GM21576 (cell line): ENCODE measurements around the gene C19orf67.

Experiments used
- ATAC-seq: cut with Tn5 transposase; IDR thresholded peaks from one replicate; pipeline ENCODE4 v1.9.1; 2021; ENCODE audit warnings: mild to moderate bottlenecking, moderate library complexity; ENCODE audit not compliant: unreplicated experiment

C19orf67 gene

GRCh38 chr19:14088634-14089411 is 3.2 kb upstream of the C19orf67 start:
- ATAC-seq, result no peak

- no peak for ATAC-seq
Observed at GRCh38 chr19:14086098-14086497, 515 bp upstream of the C19orf67 start.

GRCh38 chr19:14082675-14082960 is 3.0 kb downstream of the C19orf67 start:
- ATAC-seq, result no peak

- peak; percentile 16 for ATAC-seq
Observed at GRCh38 chr19:14081797-14082674, 3.5 kb downstream of the C19orf67 start.

- ATAC-seq, result peak; percentile 76
Observed at GRCh38 chr19:14080887-14081796, 4.4 kb downstream of the C19orf67 start.

- no peak for ATAC-seq
Observed at GRCh38 chr19:14078411-14078810, 7.2 kb downstream of the C19orf67 start.

- peak; percentile 4 for ATAC-seq
Observed at GRCh38 chr19:14073925-14074838, 11.4 kb downstream of the C19orf67 start.

- peak; percentile 45 for ATAC-seq
Observed at GRCh38 chr19:14073261-14073924, 12.2 kb downstream of the C19orf67 start.

GRCh38 chr19:14072535-14073260 is 12.9 kb downstream of the C19orf67 start, which contains the start of gene MISP3:
Gene MISP3 (plus strand): TSS chr19:14072786. CDS start chr19:14073310, 524 bp downstream.
- peak; percentile 14 for ATAC-seq

- ATAC-seq, result no peak
Observed at GRCh38 chr19:14070268-14071050, 15.1 kb downstream of the C19orf67 start.

GRCh38 chr19:14066134-14066533 is 19.4 kb downstream of the C19orf67 start:
- ATAC-seq, result no peak

GRCh38 chr19:14063105-14063504 is 22.5 kb downstream of the C19orf67 start:
- no peak for ATAC-seq

- no peak for ATAC-seq
Observed at GRCh38 chr19:14062558-14062855, 23.1 kb downstream of the C19orf67 start.

GRCh38 chr19:14061751-14062557 is 23.6 kb downstream of the C19orf67 start, which contains the start of gene PALM3:
Gene PALM3 (minus strand): TSS chr19:14062076. CDS start chr19:14061980, 96 bp downstream.
- no peak for ATAC-seq

GRCh38 chr19:14061081-14061749 is 24.4 kb downstream of the C19orf67 start:
- no peak for ATAC-seq

GRCh38 chr19:14059652-14060155 is 25.9 kb downstream of the C19orf67 start:
- no peak for ATAC-seq
